Astrocyte (in vitro differentiated cells and primary cell): ENCODE measurements around the gene ERCC6.

Source experiments
- CTCF ChIP-seq: IDR thresholded peaks from 2 replicates; pipeline ENCODE4 v1.5.1; 2011; ENCODE audit warnings: low read depth, mild to moderate bottlenecking, inconsistent platforms, low read length, moderate library complexity; ENCODE audit not compliant: insufficient read depth
- EZH2 ChIP-seq: IDR thresholded peaks from 2 replicates; pipeline ENCODE4 v1.6.1; 2012; ENCODE audit warnings: mild to moderate bottlenecking, low read length, inconsistent platforms; ENCODE audit not compliant: insufficient read depth

- TF ChIP-seq CTCF (no peak), EZH2 (no peak)
Observed at GRCh38 chr10:49498425-49498824, 40.5 kb downstream of the ERCC6 start.
